Osteoblast (primary cell): ENCODE data around the gene TIMM17A. TPM values are rescaled to one million over a fixed set of nuclear protein-coding genes. Genes with fewer than 3 reads are reported as not detected.

ENCODE experiments used
- DNase-seq: peaks from one replicate; pipeline ENCODE4 v3.0.0; 2011; ENCODE audit warnings: low spot score, mixed read lengths; ENCODE audit not compliant: insufficient read length; ENCODE audit errors: missing footprints
- H2AFZ ChIP-seq: 2 replicates; pipeline ENCODE4 v1.6.0; 2011; ENCODE audit warnings: mild to moderate bottlenecking, low read length
- H3K27ac ChIP-seq: 2 replicates; pipeline ENCODE4 v1.5.1; 2011; ENCODE audit warnings: mild to moderate bottlenecking, low read depth, low read length, moderate library complexity
- H3K27me3 ChIP-seq: 2 replicates; pipeline ENCODE4 v1.6.0; 2012; ENCODE audit warnings: mild to moderate bottlenecking, control low read depth, inconsistent platforms, low read length, moderate library complexity; ENCODE audit not compliant: insufficient read depth
- H3K36me3 ChIP-seq: 2 replicates; pipeline ENCODE4 v1.5.1; 2011; ENCODE audit warnings: mild to moderate bottlenecking, low read length, control low read depth, moderate library complexity; ENCODE audit not compliant: insufficient read depth
- H3K4me1 ChIP-seq: 2 replicates; pipeline ENCODE4 v1.5.1; 2011; ENCODE audit warnings: mild to moderate bottlenecking, low read length, control low read depth, moderate library complexity; ENCODE audit not compliant: insufficient read depth
- H3K4me2 ChIP-seq: 2 replicates; pipeline ENCODE4 v1.6.0; 2011; ENCODE audit warnings: mild to moderate bottlenecking, low read length; ENCODE audit not compliant: insufficient read depth
- H3K4me3 ChIP-seq: fragments of 200-600 bp; sonication (generic); 3 replicates; pipeline ENCODE4 v1.5.1; 2012; ENCODE audit warnings: mild to moderate bottlenecking, low read length, inconsistent platforms; ENCODE audit not compliant: insufficient read depth
- H3K79me2 ChIP-seq: 2 replicates; pipeline ENCODE4 v1.6.0; 2012; ENCODE audit warnings: mild to moderate bottlenecking, low read length, control low read depth, inconsistent platforms; ENCODE audit not compliant: insufficient read depth
- H3K9me3 ChIP-seq: 2 replicates; pipeline ENCODE4 v1.5.1; 2011; ENCODE audit warnings: low read depth, low read length, control low read depth
- H4K20me1 ChIP-seq: 2 replicates; pipeline ENCODE4 v1.6.0; 2012; ENCODE audit warnings: mild to moderate bottlenecking, low read length, control low read depth; ENCODE audit not compliant: insufficient read depth
- CTCF ChIP-seq: IDR thresholded peaks from 2 replicates; pipeline ENCODE4 v1.5.1; 2011; ENCODE audit warnings: mild to moderate bottlenecking, low read depth, low read length, moderate library complexity; ENCODE audit errors: extremely low read depth
- total RNA-seq: library from RNA; depleted of rRNA; stranded (reverse); fragments of >200 nt; gene quantifications from 2 replicates; pipeline ENCODE4 v1.2.3, GENCODE V29; 2012

TIMM17A gene
- total RNA-seq, 1 donor: 38.7 TPM

- Histone ChIP-seq H3K27ac (no peak overlapping the region), H3K9me3 (no peaks in the 10 kb centered on the region), H3K4me2 (no peak overlapping the region), H3K36me3 (no peaks in the 10 kb centered on the region), H3K4me1 (no peaks in the 10 kb centered on the region), H4K20me1 (no peaks in the 10 kb centered on the region), H2AFZ (no peak overlapping the region), H3K4me3 (no peak overlapping the region), H3K27me3 (no peaks in the 10 kb centered on the region), H3K79me2 (no peaks in the 10 kb centered on the region)
- DNase-seq: no peak
- TF ChIP-seq CTCF: no peak
Measured at GRCh38 chr1:202014060-202014459, 58.8 kb downstream of the TIMM17A start.

GRCh38 chr1:202014915-202015661, 59.8 kb downstream of the TIMM17A start:
- Histone ChIP-seq H3K4me1 (no peaks in the 10 kb centered on the region), H4K20me1 (no peaks in the 10 kb centered on the region), H3K27ac (no peak overlapping the region), H3K4me3 (no peak overlapping the region), H3K27me3 (no peaks in the 10 kb centered on the region), H3K79me2 (no peaks in the 10 kb centered on the region), H3K9me3 (no peaks in the 10 kb centered on the region), H2AFZ (no peak overlapping the region), H3K36me3 (no peaks in the 10 kb centered on the region), H3K4me2 (no peak overlapping the region)
- DNase-seq: peak; percentile 66
- no peak for TF ChIP-seq CTCF

- Histone ChIP-seq H3K4me1 (no peaks in the 10 kb centered on the region), H4K20me1 (no peaks in the 10 kb centered on the region), H3K27me3 (no peaks in the 10 kb centered on the region), H2AFZ (no peak overlapping the region), H3K4me3 (no peak overlapping the region), H3K36me3 (no peaks in the 10 kb centered on the region), H3K4me2 (no peak overlapping the region), H3K27ac (no peak overlapping the region), H3K9me3 (no peaks in the 10 kb centered on the region), H3K79me2 (no peaks in the 10 kb centered on the region)
- peak; percentile 76 for DNase-seq
- TF ChIP-seq CTCF: no peak
Measured at GRCh38 chr1:202015662-202015937, 60.3 kb downstream of the TIMM17A start.

GRCh38 chr1:202016022-202016810, 60.9 kb downstream of the TIMM17A start:
- no peak for TF ChIP-seq CTCF
- no peaks in the 10 kb centered on the region for H3K4me1 ChIP-seq
- no peaks in the 10 kb centered on the region for H3K36me3 ChIP-seq
- no peaks in the 10 kb centered on the region for H3K79me2 ChIP-seq
- no peaks in the 10 kb centered on the region for H4K20me1 ChIP-seq
- peak; percentile 81 for DNase-seq
- no peaks in the 10 kb centered on the region for H3K9me3 ChIP-seq
- no peak overlapping the region for H3K4me2 ChIP-seq
- no peak overlapping the region for H3K4me3 ChIP-seq
- no peak overlapping the region for H2AFZ ChIP-seq
- H3K27ac ChIP-seq: no peak overlapping the region
- H3K27me3 ChIP-seq: no peaks in the 10 kb centered on the region
